Tibial artery (tissue), 4 donors: Measurements from ENCODE around the gene SSTR5.
"Not testable (repeated sequence)": the region's sequence is repeated elsewhere in the genome, so short reads cannot be mapped to it uniquely, and the experiment has no call there.

Experiments
- DNase-seq, 2 donors: peaks; one replicate each; pipeline ENCODE4 v3.0.0-alpha.2; 2019
- H3K27ac ChIP-seq, 2 donors: fragments of 200-600 bp; sonication (generic) in 1 of 2; 1 replicate in 1 of 2; 2 replicates in 1 of 2; pipeline ENCODE4 v1.5.1; 2018 to 2019; ENCODE audit warnings: mild to moderate bottlenecking in 1 of 2
- H3K27me3 ChIP-seq, 2 donors: fragments of 200-600 bp; sonication (generic) in 1 of 2; one replicate each; pipeline versions ENCODE4 v1.5.1 to v1.6.0; 2016 to 2019
- H3K36me3 ChIP-seq, 3 donors: fragments of 200-600 bp; sonication (generic) in 2 of 3; one replicate each; pipeline ENCODE4 v1.5.1; 2016 to 2019; ENCODE audit warnings: mild to moderate bottlenecking in 2 of 3
- H3K4me1 ChIP-seq, 4 donors: fragments of 200-600 bp; sonication (generic) in 2 of 4; 1 replicate in 3 of 4; 2 replicates in 1 of 4; pipeline ENCODE4 v1.5.1; 2016 to 2019
- H3K4me3 ChIP-seq, 2 donors: fragments of 200-600 bp; sonication (generic) in 1 of 2; 1 replicate in 1 of 2; 2 replicates in 1 of 2; pipeline ENCODE4 v1.5.1; 2018 to 2019; ENCODE audit warnings: mild to moderate bottlenecking in 2 of 2
- H3K9me3 ChIP-seq, 3 donors: fragments of 200-600 bp; sonication (generic) in 1 of 3; one replicate each; pipeline ENCODE4 v1.5.1; 2016 to 2019
- CTCF ChIP-seq, 2 experiments: fragments of 200-600 bp in 1 of 2; fragments of 450-650 bp in 1 of 2; IDR thresholded peaks; one replicate each; pipeline ENCODE4 v1.5.1; 2017 to 2019; ENCODE audit warnings: antibody characterized with exemption in 2 of 2, mild to moderate bottlenecking in 1 of 2, moderate library complexity in 1 of 2
- intact Hi-C: fragments of 100-400 bp; cut with DNase I; formaldehyde crosslinking; loops from one replicate; pipeline ENCODE4 v1.15.0; 2023; ENCODE audit warnings: low total_unique reads

SSTR5 gene

GRCh38 chr16:1080801-1081733 is 8.5 kb downstream of the SSTR5 start:
- Histone ChIP-seq H3K9me3 (peaks cover 9 to 21% (median 18%) of the 10 kb centered on the region in 3 donors), H3K27ac (peak overlapping the region; percentile 36 to 56), H3K36me3 (no peaks in the 10 kb centered on the region), H3K4me1 (peaks cover 0 to 71% (median 58%) of the 10 kb centered on the region in 4 donors), H3K4me3 (no peak overlapping the region), H3K27me3 (peaks cover 4 to 80% of the 10 kb centered on the region in 2 donors)
- TF ChIP-seq CTCF (IDR thresholded peaks at IDR 0.05): no peak
- DNase-seq: no peak
- intact Hi-C loops: no loop called here

- peaks cover 9 to 21% (median 18%) of the 10 kb centered on the region in 3 donors for H3K9me3 ChIP-seq
- no peak for TF ChIP-seq CTCF (IDR thresholded peaks at IDR 0.05)
- H3K27me3 ChIP-seq: peaks cover 4 to 75% of the 10 kb centered on the region in 2 donors
- H3K27ac ChIP-seq: peak overlapping the region; percentile 36 to 56
- H3K36me3 ChIP-seq: no peaks in the 10 kb centered on the region
- DNase-seq: no peak
- peaks cover 0 to 63% (median 52%) of the 10 kb centered on the region in 4 donors for H3K4me1 ChIP-seq
- no peak overlapping the region for H3K4me3 ChIP-seq
- intact Hi-C loops: no loop called here
These were observed 9.3 kb downstream of the SSTR5 start for GRCh38 chr16:1081734-1082265.

- no peak for DNase-seq
- Histone ChIP-seq H3K4me3 (no peak overlapping the region), H3K27ac (peak overlapping the region in 1 of 2 donors; percentile 9), H3K9me3 (peaks cover 9 to 21% (median 18%) of the 10 kb centered on the region in 3 donors), H3K4me1 (peaks cover 0 to 57% (median 47%) of the 10 kb centered on the region in 4 donors), H3K36me3 (no peaks in the 10 kb centered on the region), H3K27me3 (peaks cover 4 to 71% of the 10 kb centered on the region in 2 donors)
- intact Hi-C loops: no loop called here
- no peak for TF ChIP-seq CTCF (IDR thresholded peaks at IDR 0.05)
These were observed 9.9 kb downstream of the SSTR5 start for GRCh38 chr16:1082266-1082951.

GRCh38 chr16:1082952-1083675 is 10.6 kb downstream of the SSTR5 start:
- Histone ChIP-seq H3K4me3 (no peak overlapping the region), H3K27me3 (peaks cover 4 to 64% of the 10 kb centered on the region in 2 donors), H3K4me1 (peaks cover 0 to 54% (median 42%) of the 10 kb centered on the region in 4 donors), H3K36me3 (no peaks in the 10 kb centered on the region), H3K27ac (peak overlapping the region in 1 of 2 donors; percentile 9), H3K9me3 (peaks cover 9 to 21% (median 18%) of the 10 kb centered on the region in 3 donors)
- intact Hi-C loops: no loop called here
- DNase-seq: no peak
- TF ChIP-seq CTCF (IDR thresholded peaks at IDR 0.05): no peak

GRCh38 chr16:1084971-1085370 is 12.4 kb downstream of the SSTR5 start:
- peaks cover 0 to 54% (median 44%) of the 10 kb centered on the region in 4 donors for H3K4me1 ChIP-seq

GRCh38 chr16:1086443-1086842 is 13.9 kb downstream of the SSTR5 start:
- intact Hi-C loops, DNase-seq, H3K36me3 ChIP-seq, H3K27ac ChIP-seq, H3K4me3 ChIP-seq: not testable (repeated sequence)
- Histone ChIP-seq H3K9me3 (peaks cover 9 to 21% (median 18%) of the 10 kb centered on the region in 3 donors), H3K4me1 (peaks cover 0 to 54% (median 46%) of the 10 kb centered on the region in 4 donors), H3K27me3 (peaks cover 4 to 34% of the 10 kb centered on the region in 2 donors)

More at GRCh38 chr16:1084971-1085370, 12.4 kb downstream of the SSTR5 start:
- Histone ChIP-seq H3K36me3 (no peaks in the 10 kb centered on the region), H3K4me3 (no peak overlapping the region), H3K9me3 (peaks cover 9 to 21% (median 18%) of the 10 kb centered on the region in 3 donors), H3K27me3 (peaks cover 4 to 48% of the 10 kb centered on the region in 2 donors), H3K27ac (no peak overlapping the region)
- TF ChIP-seq CTCF (IDR thresholded peaks at IDR 0.05): no peak
- no peak for DNase-seq
- intact Hi-C loops: no loop called here
